ENCODE results near the gene HACE1.

The HACE1 gene

GRCh38 chr6:104729433-104729832, 130.3 kb downstream of the HACE1 start:
- no peak overlapping the region for H3K27ac ChIP-seq
- no peak for TF ChIP-seq CTCF (IDR thresholded peaks at IDR 0.05)
- TF ChIP-seq ZFX (IDR thresholded peaks at IDR 0.05; ENCODE audit: borderline replicate concordance) = no peak

GRCh38 chr6:104728448-104728847, 131.3 kb downstream of the HACE1 start:
- no peak overlapping the region for H3K27ac ChIP-seq
- no peak for TF ChIP-seq ZFX (IDR thresholded peaks at IDR 0.05; ENCODE audit: borderline replicate concordance)
- TF ChIP-seq CTCF (IDR thresholded peaks at IDR 0.05) = no peak

- no peak overlapping the region for H3K27ac ChIP-seq
- TF ChIP-seq ZFX (IDR thresholded peaks at IDR 0.05; ENCODE audit: borderline replicate concordance) (no peak), CTCF (IDR thresholded peaks at IDR 0.05) (no peak)
Measured at GRCh38 chr6:104718672-104719071, 141.0 kb downstream of the HACE1 start.

GRCh38 chr6:104716858-104717257, 142.9 kb downstream of the HACE1 start:
- H3K27ac ChIP-seq = no peak overlapping the region
- TF ChIP-seq ZFX (IDR thresholded peaks at IDR 0.05; ENCODE audit: borderline replicate concordance) = no peak
- TF ChIP-seq CTCF (IDR thresholded peaks at IDR 0.05) = no peak

- H3K27ac ChIP-seq = no peak overlapping the region
- TF ChIP-seq ZFX (IDR thresholded peaks at IDR 0.05; ENCODE audit: borderline replicate concordance) (no peak), CTCF (IDR thresholded peaks at IDR 0.05) (no peak)
Measured at GRCh38 chr6:104714796-104715195, 144.9 kb downstream of the HACE1 start.

- no peak overlapping the region for H3K27ac ChIP-seq
- TF ChIP-seq ZFX (IDR thresholded peaks at IDR 0.05; ENCODE audit: borderline replicate concordance) = no peak
- TF ChIP-seq CTCF (IDR thresholded peaks at IDR 0.05) = no peak
Measured at GRCh38 chr6:104713982-104714381, 145.7 kb downstream of the HACE1 start.

GRCh38 chr6:104711371-104711770, 148.3 kb downstream of the HACE1 start:
- TF ChIP-seq CTCF (IDR thresholded peaks at IDR 0.05) (no peak), ZFX (IDR thresholded peaks at IDR 0.05; ENCODE audit: borderline replicate concordance) (no peak)
- peak overlapping the region; percentile 38 for H3K27ac ChIP-seq

Data from 22Rv1 (cell line).